ENCODE results near the gene SLC2A4.
"Not testable (repeated sequence)": the region's sequence is repeated elsewhere in the genome, so short reads cannot be mapped to it uniquely, and the experiment has no call there.

Gene SLC2A4

GRCh38 chr17:7328009-7328408 is 46.5 kb downstream of the SLC2A4 start:
- DNase-seq (ENCODE audit: insufficient read length, low spot score) = no peak
- no peak for FAIRE-seq
- no peak for TF ChIP-seq CTCF (IDR thresholded peaks at IDR 0.05; ENCODE audit: insufficient read depth, missing control alignments)

GRCh38 chr17:7328840-7329373 is 47.4 kb downstream of the SLC2A4 start, which contains the start of gene NEURL4:
TSS of gene NEURL4 (minus strand) at chr17:7329335. CDS start at chr17:7329312, 23 bp downstream.
- FAIRE-seq (no peak), DNase-seq (ENCODE audit: insufficient read length, low spot score) (no peak)
- TF ChIP-seq CTCF (IDR thresholded peaks at IDR 0.05; ENCODE audit: insufficient read depth, missing control alignments) = no peak

GRCh38 chr17:7329374-7329996 is 48.0 kb downstream of the SLC2A4 start:
- no peak for FAIRE-seq
- no peak for TF ChIP-seq CTCF (IDR thresholded peaks at IDR 0.05; ENCODE audit: insufficient read depth, missing control alignments)
- DNase-seq (ENCODE audit: insufficient read length, low spot score) = peak; percentile 97

GRCh38 chr17:7329997-7330637 is 48.6 kb downstream of the SLC2A4 start:
- TF ChIP-seq CTCF (IDR thresholded peaks at IDR 0.05; ENCODE audit: insufficient read depth, missing control alignments) = no peak
- FAIRE-seq (no peak), DNase-seq (ENCODE audit: insufficient read length, low spot score) (peak; percentile 91)

GRCh38 chr17:7330638-7331015 is 49.1 kb downstream of the SLC2A4 start:
- TF ChIP-seq CTCF (IDR thresholded peaks at IDR 0.05; ENCODE audit: insufficient read depth, missing control alignments) = no peak
- no peak for DNase-seq (ENCODE audit: insufficient read length, low spot score)
- no peak for FAIRE-seq

- DNase-seq (ENCODE audit: insufficient read length, low spot score) = no peak
- TF ChIP-seq CTCF (IDR thresholded peaks at IDR 0.05; ENCODE audit: insufficient read depth, missing control alignments) = no peak
- FAIRE-seq = no peak
Measured at GRCh38 chr17:7332111-7332510, 50.6 kb downstream of the SLC2A4 start.

- not testable (repeated sequence) for FAIRE-seq; DNase-seq (ENCODE audit: insufficient read length, low spot score)
Measured at GRCh38 chr17:7332600-7333069, 51.1 kb downstream of the SLC2A4 start.
